ENCODE data around the gene ST6GALNAC2.
"Not testable (repeated sequence)": the region's sequence is repeated elsewhere in the genome, so short reads cannot be mapped to it uniquely, and the experiment has no call there.

Gene ST6GALNAC2

DNA sequence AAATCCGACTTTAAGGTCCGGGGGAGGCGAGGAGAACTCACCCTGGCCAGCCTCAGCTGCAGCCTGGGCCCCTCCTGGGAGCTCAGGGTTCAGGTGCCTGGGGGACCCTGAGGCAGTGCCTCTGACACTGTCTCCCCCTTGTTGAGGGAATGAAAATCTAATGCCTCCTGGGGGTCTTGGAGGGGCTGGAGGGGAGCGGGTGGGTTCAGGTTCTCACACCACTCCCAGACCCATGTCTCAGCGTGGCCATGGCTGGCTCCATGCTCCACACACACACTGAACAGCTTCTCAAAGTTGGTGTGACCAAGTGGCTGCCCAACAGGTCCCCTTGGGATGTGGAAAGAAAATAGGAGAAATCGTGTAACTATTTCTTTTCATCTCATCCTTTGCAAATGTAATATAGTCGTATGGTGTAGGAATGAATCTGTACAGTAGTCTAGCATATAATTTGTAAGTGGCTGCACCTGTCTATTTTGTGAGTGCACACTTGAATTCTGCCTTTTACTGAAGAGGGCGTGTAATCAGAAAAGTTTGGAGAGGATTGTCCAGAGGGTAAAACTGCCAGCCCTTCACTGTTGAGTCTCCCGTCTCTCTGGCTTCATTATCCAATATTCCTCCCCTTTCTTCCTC lies 46.6 kb downstream of the ST6GALNAC2 start:
- DNase-seq = no peak

DNA sequence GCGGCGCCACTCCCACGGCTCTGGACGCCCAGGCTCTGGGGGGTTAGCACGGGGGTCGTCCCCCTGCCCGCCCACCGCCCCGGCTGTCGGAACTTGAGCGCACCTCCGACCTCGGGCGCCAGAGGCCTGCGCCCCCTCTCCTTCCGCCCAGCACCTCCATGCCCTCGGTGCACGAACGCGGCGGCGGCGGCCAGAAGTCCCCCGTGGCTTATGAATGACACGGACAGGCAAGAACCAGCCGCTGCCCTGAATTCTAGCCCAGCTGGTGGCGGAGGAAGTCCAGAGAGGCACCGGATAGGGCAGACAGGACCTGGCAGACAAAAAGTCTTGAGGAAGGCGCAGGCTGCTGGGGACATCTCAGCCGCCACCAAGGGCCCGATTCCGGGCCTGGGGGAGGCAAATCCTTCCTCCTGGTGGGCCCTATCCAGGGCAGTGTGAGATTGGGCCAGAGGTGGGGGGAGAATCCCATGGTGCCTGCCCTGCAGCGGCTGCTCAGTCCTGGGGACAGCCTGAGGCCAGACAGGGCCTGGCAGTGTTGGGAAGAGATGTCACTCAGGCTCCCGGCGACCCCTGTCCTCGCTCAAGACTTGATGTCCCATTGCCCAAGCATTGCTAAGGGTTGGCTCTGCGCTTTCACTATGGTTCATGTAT lies 47.3 kb downstream of the ST6GALNAC2 start:
- peak in 1 of 3 donors; percentile 49 for DNase-seq

DNA sequence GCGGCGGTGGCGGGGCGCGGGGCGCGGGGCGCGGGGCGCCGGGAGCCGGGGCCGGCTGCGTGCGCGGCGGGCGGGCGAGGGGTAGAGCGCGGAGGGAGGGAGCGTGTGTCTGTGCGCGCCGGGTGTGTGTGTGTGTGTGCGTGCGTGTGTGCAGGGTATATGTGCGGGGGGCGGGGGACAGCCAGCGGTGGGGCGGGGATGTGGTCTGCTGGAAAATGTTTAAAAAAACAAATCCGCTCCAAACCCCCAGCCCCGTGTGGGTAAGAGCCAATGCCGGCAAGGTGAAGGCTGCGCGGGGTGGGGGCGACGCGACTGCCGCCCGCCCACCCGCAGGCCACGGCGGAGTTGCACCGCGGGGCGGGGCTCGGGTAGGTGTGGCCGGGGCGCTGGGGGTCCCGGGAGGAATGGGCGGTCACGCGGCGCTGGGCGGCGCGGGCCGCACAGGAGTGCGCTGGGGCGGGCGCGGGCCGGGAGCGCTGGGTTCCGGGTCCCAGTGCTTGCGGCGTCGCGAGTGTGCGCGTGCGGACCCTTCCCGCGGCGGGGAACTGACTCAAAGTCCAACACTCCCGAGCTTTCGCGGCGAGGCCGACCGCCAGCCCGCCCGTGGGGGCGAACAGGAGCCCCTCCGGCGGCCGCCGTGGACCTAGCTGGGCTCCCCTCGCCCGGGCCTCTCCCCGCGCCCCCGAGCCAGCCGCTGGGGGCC lies 47.9 kb downstream of the ST6GALNAC2 start, which contains the start of gene CYGB:
Gene CYGB (minus strand): TSS at position 132 of the 703 bp plus-strand sequence. CDS start 167 bp downstream, outside the sequence.
- no peak for DNase-seq

DNA sequence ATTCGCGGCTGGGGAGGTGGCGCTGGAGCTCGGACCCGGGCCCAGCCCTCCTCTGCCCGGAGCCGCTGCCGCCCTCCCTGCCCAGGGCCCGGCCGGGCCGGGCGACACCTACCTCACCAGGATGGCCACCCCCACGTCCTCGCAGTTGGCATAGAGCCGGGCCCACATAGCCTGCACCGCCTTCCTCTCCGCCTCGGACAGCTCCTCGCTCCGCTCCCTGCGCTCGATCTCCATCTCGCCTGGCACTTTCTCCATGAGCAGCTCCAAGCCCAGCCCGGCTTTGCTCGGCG lies 48.4 kb downstream of the ST6GALNAC2 start:
- no peak for DNase-seq

DNA sequence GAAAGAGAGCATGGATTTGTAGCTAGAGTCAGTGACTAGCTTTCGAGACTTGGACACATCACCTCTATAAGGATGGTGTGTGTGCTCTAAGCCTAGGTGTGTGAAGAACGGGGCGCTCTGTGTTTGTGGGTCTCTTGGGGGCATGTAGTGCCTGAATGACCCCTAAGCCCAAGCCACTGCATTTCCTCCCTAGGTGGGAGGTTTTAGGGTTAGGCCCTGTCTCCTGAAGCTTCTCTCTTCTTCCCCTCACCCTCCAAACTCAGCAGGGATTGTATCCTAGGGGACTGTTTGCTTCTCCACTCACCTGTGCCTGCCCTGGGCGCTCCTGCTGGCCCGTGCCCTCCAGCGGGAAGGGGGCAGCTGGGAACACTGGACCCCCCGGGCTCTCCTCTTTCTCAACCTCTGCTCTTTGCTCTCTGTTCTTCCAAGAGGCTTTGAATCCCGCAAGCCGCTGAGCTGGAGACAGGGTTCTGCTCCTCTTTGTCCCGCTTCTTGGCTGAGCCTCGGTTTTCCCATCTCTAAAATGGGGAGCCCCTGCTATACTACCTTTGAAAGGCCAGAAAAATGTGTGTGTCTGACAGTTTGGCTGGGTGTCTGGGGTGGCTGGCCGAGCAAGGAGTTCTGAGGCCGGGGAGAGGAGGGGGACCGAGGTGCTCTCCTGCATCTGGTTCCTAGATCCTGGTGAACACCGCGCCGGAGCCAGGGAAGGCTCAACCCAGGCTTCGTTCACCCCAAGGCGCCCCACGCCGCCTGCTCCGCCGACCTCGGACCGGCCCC lies 49.0 kb downstream of the ST6GALNAC2 start:
- DNase-seq = no peak

DNA sequence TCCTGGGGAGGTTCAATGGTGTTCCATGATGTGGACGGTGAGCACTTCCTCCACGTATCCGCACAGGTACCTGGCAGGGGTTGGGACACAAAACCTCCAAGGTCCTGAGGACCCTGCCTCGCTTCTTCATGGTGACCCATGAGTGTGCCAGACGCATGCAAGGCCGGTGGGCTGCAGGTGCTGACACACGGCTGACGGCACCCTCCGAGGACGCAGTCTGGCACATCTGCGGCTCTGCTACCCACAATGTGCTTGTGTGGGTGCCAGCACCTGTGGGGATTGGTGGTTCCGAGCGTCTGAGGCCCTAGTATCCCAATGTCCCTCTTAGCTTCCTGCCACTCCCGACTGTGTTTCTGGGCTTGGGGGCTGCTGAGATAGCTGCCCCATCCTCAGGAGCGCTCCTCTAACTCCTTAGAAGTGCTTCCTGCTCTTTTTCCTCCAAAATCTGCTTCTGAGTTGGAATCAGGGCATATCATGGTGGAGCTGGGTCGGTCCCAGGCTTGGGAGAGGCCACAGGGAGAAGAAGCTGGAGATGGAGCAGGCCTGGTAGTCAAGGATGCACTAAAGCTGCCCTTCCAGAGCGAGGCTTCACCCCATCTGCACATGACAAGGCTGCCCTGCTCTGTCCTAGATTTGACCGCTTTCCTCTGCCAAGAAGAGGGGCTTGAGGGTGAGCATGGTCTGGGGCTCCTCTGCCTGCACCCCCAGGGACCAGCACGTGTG lies 49.7 kb downstream of the ST6GALNAC2 start:
- DNase-seq = no peak

DNA sequence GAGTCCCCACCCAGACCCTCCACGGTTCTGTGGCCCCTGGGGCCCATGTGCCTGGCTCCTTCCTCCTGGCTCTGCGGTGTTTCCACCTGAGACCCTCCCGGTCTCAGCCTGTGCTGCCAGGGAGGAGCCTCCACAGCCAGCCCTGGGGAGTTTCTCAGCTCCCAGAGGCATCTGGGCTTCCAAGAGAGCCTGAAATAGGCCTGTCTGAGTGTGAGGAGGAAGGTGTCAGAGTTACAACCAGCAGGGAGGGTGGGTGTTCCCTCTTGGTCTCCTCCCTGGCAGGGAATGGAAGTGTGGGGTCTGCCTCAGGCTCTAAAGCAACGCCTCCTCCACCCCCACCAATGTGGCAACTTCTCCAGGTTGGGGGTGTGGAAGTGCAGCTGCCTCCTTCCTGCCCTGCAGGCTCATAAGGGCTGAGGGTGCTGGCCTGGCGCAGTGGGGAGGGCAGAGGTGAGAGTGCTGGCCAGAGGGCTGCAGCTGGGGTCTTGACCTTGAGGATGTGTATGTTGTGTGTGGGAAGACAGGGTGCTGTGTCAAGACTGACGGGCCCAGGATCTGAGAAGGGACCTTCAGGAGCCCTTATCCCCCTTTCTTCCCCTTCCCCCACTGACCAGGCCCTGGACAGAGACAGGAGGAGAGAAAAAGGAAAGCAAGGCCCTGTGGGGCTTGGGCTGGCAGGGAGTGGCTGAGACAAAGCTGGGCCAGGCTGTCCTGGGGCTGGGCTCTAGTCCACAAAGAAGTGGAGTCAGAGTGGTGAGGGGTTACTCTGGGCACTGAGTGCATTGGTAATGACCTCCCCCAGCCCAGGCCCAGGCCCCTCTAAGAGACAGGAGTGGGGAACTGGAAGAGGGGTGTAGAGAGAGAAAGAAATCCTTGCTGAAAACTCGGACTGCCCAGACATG lies 50.6 kb downstream of the ST6GALNAC2 start:
- peak in 1 of 3 donors; percentile 33 for DNase-seq

DNA sequence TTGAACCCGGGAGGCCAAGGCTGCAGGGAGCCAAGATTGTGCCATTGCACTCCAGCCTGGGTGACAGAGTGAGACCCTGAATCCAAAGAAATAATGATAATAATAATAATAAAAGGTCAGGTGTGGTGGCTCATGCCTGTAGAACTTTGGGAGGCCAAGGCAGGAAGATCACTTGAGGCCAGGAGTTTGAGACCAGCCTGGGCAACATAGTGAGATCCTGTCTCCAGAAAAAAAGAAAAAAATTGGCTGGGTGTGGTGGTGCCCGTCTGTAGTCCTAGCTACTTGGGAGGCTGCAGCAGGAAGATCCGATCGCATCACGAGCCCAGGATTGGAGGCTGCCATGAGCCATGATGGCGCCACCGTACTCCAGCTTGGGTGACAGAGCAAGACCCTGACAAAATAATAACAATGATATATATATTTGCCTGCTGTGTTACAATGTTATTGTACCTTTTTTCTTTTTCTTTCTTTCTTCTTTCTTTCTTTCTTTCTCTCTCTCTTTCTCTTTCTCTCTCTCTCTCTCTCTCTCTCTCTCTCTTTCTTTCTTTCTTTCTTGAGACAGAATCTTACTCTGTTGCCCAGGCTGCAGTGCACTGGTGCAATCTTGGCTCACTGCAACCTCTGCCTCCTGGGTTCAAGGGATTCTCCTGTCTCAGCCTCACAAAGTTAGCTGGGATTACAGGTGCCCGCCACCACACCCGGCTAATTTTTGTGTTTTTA lies 51.9 kb downstream of the ST6GALNAC2 start:
- not testable (repeated sequence) for DNase-seq

DNA sequence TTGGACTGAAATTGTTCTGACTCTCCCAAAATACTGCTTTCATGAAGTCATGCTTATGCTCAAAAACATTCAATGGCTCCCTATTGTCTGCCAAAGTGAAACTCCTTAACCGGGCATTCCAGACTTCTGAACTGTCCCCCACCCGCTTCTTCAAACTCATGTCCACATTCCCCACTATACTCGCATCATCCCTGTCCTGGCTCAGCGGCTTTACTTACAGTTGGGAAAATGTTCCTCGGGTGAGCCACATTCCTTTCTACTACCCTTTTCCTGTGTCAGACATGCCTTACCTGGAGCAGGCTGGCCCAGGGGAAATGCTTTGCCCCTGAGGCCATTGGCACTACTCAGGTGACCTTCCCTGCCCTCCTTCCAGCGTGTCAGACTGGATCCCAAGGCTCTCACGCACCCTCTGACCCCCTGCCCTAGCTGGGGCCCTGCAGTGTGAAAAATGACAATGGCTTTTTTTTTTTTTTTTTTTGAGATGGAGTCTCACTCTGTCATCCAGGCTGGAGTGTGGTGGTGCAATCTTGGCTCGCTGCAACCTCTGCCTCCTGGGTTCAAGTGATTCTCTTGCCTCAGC lies 53.5 kb downstream of the ST6GALNAC2 start:
- no peak for DNase-seq

DNA sequence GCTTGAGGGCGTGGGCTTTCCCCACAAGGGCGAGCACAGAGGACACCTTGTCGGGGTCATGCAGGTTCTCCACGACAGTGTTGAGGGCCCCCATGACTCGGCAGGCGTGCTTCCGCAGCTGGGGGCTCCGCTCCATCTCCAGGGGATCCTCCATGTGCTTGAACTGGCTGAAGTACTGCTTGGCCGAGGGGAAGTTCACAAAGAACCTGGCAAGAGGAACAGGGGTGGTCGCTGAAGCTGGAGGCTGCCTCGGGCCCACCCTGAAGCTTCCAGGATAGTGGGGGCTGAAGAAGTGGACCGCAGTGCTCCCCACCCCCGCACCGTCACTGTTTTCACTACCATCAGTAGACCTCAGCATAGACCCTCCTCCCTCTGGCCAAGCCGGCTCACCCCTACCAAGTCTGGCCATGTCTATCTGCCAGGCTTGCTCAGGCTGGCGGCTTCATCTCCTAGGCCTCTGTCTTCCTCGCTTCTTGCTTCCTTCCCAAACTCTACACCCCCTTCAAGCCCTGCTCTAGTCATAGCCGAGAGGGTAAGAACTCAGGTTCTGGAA lies 54.1 kb downstream of the ST6GALNAC2 start:
- DNase-seq = no peak

DNA sequence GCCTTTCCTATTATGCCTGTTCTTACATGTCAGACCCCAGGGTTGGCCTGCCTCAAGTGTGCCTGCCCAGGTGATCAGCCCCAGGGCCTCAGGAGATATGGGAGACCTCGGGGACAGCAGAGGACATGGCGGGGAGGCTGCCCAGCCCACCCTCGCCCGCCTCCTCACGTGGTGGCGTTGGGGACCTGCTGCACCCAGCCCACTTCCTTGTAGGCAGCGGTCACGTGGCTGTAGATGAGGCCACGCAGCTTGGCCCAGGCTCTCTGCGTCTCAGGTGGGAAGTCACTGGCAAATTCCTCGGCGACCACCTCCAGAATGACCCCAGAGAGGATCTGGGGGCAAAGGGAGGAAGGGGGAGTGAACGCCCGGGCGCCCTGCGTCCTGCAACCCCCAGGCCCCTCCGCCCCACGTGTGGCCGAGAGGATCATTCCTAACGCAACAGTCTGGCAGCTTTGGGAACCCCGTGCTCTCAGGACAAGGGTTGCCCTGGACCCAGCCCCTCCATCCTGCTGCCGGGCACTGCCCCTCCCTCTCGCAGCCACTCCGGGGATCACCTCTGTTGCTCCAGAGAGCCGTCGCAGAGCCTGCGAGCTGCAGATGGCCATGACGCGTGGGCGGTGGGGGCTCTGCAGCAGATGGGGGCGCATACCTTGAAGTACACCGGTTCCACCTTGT lies 54.7 kb downstream of the ST6GALNAC2 start:
- no peak for DNase-seq

DNA sequence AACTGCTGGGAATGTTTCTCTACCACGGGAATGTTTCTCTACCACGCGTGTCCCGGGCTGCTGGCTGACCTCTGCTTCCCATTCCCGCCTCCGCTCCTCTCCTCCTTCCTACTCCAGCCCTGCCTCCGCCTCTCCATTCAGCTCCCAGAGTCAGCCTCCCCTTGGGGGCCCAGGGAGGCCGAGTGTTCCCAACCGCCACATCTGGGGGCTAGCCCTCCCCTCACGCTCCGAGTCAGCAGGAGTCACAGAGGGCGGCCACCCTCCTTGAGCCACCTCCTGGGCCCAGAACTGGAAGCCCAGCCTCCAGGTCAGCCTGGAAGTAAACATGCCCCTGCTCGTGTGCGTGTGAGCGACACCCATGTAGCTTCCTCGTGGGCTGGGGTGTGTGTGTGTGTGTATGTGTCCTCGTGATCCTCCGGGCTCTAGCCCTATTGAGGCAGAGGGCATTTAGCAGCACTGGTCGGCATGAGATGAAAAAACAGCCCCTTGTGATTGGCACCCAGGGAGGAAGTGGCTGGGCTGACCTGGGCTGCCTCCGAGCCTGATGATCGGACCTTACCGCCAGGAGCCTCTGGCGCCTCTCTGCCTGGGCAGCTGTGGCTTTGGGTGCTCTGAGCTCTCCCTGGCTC lies 55.5 kb downstream of the ST6GALNAC2 start:
- DNase-seq = peak in 2 of 3 donors; percentile 42 to 43

DNA sequence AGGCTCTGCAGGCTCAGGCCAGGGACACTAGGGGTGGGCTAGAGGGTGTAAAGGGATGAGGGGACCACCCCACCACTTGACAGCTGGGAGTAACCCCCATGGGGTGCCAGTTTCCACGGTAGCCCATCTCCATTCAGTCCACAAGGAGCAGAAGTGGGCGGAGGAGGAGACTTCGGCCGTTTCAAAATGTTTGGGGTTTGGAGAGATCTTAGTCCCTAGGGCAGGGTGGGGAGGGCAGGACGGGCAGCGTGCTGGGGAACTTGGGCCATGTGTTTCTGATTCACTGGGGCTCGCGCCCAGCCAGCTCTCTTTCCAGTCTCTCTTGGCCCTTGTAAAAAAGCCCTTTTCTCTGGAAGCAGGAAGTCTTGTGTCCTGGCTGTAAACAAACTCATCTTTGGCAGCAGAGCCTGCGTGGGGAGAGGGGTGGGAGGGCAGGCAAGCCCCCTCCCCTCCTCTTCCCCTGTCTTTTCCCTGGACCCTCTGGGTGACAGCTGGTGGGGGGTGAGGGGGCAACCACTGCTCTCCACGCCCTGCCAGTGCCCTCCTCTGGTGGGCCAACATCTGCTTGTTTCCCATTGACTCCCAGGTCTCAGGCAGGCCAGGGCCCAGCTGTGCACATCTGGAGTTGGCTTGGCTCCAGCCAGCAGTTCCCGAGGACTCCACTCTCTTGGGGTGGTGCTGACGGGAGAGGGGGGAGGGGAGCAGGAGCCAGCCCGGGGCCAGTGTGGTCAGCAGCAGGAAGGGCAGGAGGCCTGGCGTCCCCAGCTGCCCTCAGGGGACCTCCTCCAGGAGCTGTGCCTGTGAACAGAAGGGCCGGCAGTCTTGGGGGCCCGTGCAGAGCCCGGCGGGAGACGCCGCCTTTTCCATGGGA lies 56.2 kb downstream of the ST6GALNAC2 start:
- DNase-seq = peak; percentile 82 to 86 (median 84)

DNA sequence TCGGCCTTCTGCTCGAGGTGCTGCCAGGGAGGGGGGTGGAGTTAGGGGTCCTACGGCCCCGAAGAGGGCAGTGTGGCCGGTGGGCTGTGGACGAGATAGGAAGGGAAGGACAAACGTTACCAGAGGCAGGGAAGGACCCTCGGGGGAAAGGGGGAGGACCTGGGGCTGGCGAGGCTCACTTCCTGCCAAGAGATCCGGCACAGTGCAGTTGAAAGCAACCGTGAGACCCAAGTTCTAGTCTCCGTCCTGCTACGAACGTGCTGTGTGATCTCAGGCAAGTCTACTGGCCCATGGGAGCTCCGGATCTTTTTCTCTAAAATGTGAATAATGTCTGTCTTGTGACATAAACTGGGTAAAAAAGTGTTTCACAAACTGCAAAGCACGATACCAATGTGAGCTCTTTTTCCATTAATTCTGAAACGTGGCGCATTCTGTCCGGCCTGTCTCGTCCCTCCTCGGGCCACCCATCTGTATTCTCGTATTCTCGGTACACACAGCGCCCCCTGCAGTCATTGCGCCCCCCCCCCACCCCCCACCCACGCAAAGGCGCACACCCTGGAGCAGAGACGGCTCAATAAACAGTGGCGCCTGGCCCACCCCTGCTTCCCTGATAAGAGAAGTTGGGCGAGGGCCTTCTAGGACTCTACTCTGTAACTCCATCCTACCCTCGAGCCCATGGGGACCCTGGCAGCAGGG lies 57.0 kb downstream of the ST6GALNAC2 start:
- no peak for DNase-seq

DNA sequence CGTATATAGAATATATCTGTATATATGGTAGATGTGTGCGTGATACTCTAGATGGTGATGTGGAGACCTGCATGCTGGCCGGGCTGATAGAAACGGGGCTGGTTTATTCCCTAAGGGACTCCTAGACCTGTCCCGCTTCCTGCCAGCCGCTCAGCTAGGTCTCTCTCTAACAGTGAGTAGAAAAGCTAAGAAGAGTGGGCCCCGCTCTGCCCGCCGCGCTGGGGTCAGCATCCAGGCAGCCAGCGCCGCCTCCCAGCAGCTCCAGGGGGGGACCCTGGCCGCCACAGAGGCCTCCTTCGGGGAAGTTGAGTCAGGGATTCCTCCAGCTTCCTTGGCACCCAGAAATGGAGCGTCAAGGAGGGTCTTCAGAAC lies 57.5 kb downstream of the ST6GALNAC2 start:
- no peak for DNase-seq

DNA sequence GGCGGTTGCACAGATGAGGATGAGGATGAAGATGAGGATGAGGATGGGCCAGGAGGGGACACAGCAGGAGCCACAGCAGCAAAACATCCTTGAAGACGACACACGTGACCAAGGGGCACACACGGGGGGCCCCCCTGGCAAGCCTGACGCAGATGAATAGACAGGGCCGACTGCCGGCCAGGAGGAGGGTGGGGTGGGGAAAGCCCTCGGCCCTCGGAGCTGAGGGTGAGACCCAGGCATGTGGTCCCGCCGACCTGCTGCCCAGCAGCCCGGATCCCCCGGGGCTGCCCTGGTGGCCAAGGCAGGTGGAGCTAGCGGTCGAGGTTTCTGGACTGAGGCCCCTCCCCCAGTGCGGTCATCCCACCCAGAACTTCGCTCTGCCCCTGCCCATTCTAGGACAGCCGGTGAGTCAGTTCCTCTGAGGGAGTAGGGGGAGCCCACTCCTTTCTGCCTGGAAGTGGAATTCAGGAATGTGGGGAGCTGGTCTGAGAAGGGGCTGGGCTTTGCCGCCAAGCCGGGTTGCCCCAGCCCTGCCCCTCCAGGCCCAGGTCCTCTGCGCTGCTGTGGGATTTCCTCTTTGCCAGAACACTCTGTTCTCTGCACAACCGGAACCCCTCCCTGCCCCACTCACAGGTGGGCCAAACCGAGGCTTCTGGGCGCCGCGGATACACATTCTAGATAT lies 58.1 kb downstream of the ST6GALNAC2 start:
- DNase-seq = peak; percentile 63 to 84 (median 77)

DNA sequence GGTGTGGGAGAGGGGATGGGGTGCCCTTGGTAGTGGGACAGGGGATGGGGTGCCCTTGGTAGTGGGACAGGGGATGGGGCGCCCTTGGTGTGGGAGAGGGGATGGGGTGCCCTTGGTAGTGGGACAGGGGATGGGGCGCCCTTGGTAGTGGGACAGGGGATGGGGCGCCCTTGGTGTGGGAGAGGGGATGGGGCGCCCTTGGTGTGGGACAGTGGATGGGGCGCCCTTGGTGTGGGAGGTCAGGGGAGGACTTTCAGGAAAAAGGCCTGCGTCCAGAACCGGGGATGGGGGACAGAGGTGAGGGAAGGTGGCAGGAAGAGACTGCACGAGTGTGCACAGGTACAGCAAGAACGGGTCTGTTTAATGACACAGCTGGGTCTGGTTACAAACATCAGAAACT lies 58.6 kb downstream of the ST6GALNAC2 start:
- not testable (repeated sequence) for DNase-seq
